ENCODE results near the gene S1PR3.
A peak's percentile ranks its signal among the peaks of the same experiment; 100 is the strongest.

The S1PR3 gene

GRCh38 chr9:88993871-88994460 is 2.7 kb downstream of the S1PR3 start:
- DNase-seq, result no peak

- no peak for DNase-seq
Measured at GRCh38 chr9:88994469-88995199, 3.4 kb downstream of the S1PR3 start.

GRCh38 chr9:88995200-88995577 is 3.9 kb downstream of the S1PR3 start:
- DNase-seq, result no peak

GRCh38 chr9:88995627-88996026 is 4.4 kb downstream of the S1PR3 start:
- no peak for DNase-seq

GRCh38 chr9:88996046-88996920 is 5.0 kb downstream of the S1PR3 start:
- no peak for DNase-seq

- no peak for DNase-seq
Measured at GRCh38 chr9:88996921-88997235, 5.6 kb downstream of the S1PR3 start.

GRCh38 chr9:88997646-88998045 is 6.4 kb downstream of the S1PR3 start:
- DNase-seq, result no peak

- DNase-seq, result peak; percentile 11
Measured at GRCh38 chr9:88998503-88998902, 7.2 kb downstream of the S1PR3 start.

- no peak for DNase-seq
Measured at GRCh38 chr9:88998911-88999310, 7.6 kb downstream of the S1PR3 start.

- no peak for DNase-seq
Measured at GRCh38 chr9:89000371-89000781, 9.1 kb downstream of the S1PR3 start.

GRCh38 chr9:89000973-89001916 is 10.0 kb downstream of the S1PR3 start:
- DNase-seq, result peak; percentile 93

GRCh38 chr9:89001917-89002540 is 10.8 kb downstream of the S1PR3 start:
- no peak for DNase-seq

GRCh38 chr9:89002987-89003386 is 11.7 kb downstream of the S1PR3 start:
- DNase-seq, result no peak

- no peak for DNase-seq
Measured at GRCh38 chr9:89005323-89005722, 14.1 kb downstream of the S1PR3 start.

GRCh38 chr9:89006267-89006666 is 15.0 kb downstream of the S1PR3 start:
- DNase-seq, result peak; percentile 12

GRCh38 chr9:89006996-89007967 is 16.0 kb downstream of the S1PR3 start:
- no peak for DNase-seq

- DNase-seq, result no peak
Measured at GRCh38 chr9:89008055-89008743, 16.9 kb downstream of the S1PR3 start.

GRCh38 chr9:89008744-89009545 is 17.7 kb downstream of the S1PR3 start:
- no peak for DNase-seq

- DNase-seq, result no peak
Measured at GRCh38 chr9:89009546-89009840, 18.2 kb downstream of the S1PR3 start.

GRCh38 chr9:89010056-89010455 is 18.8 kb downstream of the S1PR3 start:
- DNase-seq, result no peak

Data from suppressor macrophage treated with lipopolysaccharide for 4 hours (primary cell).